Measurements from ENCODE around the gene KIAA0753.
"Not testable (repeated sequence)": the region's sequence is repeated elsewhere in the genome, so short reads cannot be mapped to it uniquely, and the experiment has no call there.

KIAA0753 gene

DNA sequence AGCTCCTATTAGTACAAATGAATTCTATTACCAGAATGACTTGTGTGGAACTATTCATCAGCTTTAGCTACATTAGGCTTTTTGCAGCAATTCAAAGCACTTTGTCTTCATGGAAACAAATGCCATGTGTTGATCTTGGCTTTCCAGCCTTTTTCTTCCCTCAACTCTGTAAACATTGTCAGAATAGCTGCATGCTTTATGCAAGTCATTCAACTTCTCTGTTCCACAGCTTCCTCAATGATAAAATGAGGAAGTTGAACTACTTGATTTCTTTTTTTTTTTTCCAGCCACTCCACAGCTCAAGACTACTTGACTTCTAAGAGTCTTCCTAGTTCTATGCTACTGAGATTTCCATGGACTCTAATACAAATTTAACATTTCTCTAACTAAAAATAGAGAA lies 41.1 kb downstream of the KIAA0753 start:
- no peak for DNase-seq
- Histone ChIP-seq H3K4me3 (ENCODE audit: low read depth, low read length) (no peak overlapping the region), H3K27me3 (no peaks in the 10 kb centered on the region), H3K36me3 (peaks cover 3% of the 10 kb centered on the region; the same call in 1 of the 2 replicates), H3K9me3 (no peaks in the 10 kb centered on the region), H3K4me1 (no peaks in the 10 kb centered on the region)
- TF ChIP-seq, protein P1, sequence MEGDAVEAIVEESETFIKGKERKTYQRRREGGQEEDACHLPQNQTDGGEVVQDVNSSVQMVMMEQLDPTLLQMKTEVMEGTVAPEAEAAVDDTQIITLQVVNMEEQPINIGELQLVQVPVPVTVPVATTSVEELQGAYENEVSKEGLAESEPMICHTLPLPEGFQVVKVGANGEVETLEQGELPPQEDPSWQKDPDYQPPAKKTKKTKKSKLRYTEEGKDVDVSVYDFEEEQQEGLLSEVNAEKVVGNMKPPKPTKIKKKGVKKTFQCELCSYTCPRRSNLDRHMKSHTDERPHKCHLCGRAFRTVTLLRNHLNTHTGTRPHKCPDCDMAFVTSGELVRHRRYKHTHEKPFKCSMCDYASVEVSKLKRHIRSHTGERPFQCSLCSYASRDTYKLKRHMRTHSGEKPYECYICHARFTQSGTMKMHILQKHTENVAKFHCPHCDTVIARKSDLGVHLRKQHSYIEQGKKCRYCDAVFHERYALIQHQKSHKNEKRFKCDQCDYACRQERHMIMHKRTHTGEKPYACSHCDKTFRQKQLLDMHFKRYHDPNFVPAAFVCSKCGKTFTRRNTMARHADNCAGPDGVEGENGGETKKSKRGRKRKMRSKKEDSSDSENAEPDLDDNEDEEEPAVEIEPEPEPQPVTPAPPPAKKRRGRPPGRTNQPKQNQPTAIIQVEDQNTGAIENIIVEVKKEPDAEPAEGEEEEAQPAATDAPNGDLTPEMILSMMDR (IDR thresholded peaks at IDR 0.05; ENCODE audit: low read depth, low read length) = no peak

DNA sequence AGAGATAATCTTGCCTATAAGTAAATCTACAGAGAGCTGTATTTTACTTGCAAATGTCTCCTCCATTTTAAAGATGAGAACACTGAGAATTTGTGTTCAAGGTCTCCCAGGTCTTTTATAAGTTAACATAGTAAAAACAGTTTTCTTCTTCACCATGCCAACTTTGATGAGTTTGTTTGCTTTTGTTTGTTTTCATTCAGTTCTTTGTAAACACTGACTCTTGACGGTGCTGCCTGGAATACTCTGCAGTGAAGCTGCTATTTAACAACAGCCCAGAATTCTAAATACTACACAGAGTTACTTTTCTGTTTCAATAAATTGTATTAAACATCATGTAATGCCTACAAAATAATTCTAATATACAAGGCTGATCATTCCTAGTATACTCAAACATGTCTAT lies 42.8 kb downstream of the KIAA0753 start:
- Histone ChIP-seq H3K4me1 (no peaks in the 10 kb centered on the region), H3K9me3 (no peaks in the 10 kb centered on the region), H3K4me3 (ENCODE audit: low read depth, low read length) (no peak overlapping the region), H3K27me3 (no peaks in the 10 kb centered on the region), H3K36me3 (peaks cover 3% of the 10 kb centered on the region; the same call in 1 of the 2 replicates)
- DNase-seq = no peak
- TF ChIP-seq, protein P1 (IDR thresholded peaks at IDR 0.05; ENCODE audit: low read depth, low read length) = no peak

DNA sequence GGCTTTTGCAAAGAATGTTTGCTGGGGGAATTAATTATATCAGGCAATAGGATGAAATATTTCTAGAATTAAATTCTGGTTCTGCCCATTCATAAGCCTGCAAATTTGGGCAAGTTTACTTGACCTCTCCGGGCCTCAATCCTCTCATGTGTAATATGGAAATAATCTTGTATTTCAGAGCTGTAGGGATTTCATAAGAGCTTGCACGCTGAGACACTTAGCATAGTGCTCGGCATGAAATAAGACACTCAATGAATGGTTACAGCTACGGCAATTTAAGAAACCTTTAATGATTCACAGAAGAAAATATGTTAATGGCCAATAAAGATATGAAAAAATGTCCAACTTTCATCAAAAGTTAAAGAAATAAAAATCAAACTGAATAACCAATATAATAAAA lies 43.6 kb downstream of the KIAA0753 start:
- no peaks in the 10 kb centered on the region for H3K9me3 ChIP-seq
- DNase-seq = no peak
- no peaks in the 10 kb centered on the region for H3K27me3 ChIP-seq
- no peak overlapping the region for H3K4me3 ChIP-seq (ENCODE audit: low read depth, low read length)
- H3K4me1 ChIP-seq = no peaks in the 10 kb centered on the region
- H3K36me3 ChIP-seq = peaks cover 3% of the 10 kb centered on the region; the same call in 1 of the 2 replicates
- TF ChIP-seq, protein P1 (IDR thresholded peaks at IDR 0.05; ENCODE audit: low read depth, low read length) = no peak

DNA sequence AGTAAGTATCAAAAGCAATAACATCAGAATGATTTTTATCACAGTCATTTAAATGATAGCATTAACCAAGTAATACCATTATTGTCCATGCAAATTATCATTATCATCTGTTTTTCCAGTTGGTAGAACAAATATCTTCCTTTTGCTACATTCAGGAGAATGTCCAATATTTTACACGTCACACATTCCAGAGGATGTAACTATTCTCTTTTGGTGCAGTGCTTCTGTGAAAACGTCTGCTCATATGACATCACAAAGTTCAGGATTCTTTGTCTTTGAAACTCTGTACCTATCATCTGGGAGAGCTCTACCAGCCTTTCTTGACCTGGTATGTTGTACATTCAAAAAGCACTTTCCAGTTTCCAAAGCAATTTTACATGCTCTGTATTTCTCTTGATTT lies 44.0 kb downstream of the KIAA0753 start:
- Histone ChIP-seq H3K4me1 (no peaks in the 10 kb centered on the region), H3K9me3 (no peaks in the 10 kb centered on the region), H3K36me3 (peaks cover 3% of the 10 kb centered on the region; the same call in 1 of the 2 replicates), H3K4me3 (ENCODE audit: low read depth, low read length) (no peak overlapping the region), H3K27me3 (no peaks in the 10 kb centered on the region)
- no peak for DNase-seq
- TF ChIP-seq, protein P1 (IDR thresholded peaks at IDR 0.05; ENCODE audit: low read depth, low read length) = no peak

DNA sequence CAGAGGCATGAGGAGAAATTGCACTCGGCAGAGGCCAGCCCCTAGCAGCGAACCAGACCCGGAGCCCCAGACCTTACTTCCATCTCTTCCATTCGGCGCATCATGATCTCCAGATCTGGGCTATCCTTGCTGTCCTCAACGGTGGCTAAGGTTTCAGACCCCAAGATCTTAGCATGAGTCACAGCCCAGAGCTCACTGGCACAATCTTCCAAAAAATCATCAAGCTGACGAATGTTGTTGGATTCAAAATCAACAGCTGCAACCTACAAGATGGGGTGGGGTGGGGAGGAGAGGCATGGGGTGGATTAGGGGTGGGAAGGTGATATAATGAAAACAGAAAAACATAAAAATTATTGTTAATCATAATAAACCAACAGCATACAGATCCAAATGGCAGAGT lies 44.4 kb downstream of the KIAA0753 start:
- Histone ChIP-seq H3K4me1 (no peaks in the 10 kb centered on the region), H3K27me3 (no peaks in the 10 kb centered on the region), H3K36me3 (peaks cover 3% of the 10 kb centered on the region; the same call in 1 of the 2 replicates), H3K9me3 (no peaks in the 10 kb centered on the region), H3K4me3 (ENCODE audit: low read depth, low read length) (no peak overlapping the region)
- no peak for DNase-seq
- TF ChIP-seq, protein P1 (IDR thresholded peaks at IDR 0.05; ENCODE audit: low read depth, low read length) = no peak

DNA sequence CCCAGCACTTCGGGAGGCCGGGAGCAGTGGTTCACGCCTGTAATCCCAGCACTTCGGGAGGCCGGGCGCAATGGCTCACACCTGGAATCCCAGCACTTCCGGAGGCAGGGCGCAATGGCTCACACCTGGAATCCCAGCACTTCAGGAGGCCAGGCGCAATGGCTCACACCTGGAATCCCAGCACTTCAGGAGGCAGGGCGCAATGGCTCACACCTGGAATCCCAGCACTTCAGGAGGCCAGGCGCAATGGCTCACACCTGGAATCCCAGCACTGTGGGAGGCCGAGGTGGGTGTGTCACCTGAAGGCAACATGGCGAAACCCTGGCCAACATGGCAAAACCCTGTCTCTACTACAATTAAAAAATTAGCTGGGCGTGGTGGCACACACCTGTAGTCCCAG lies 47.1 kb downstream of the KIAA0753 start:
- H3K4me1 ChIP-seq; H3K9me3 ChIP-seq; H3K4me3 ChIP-seq (ENCODE audit: low read depth, low read length); DNase-seq; H3K27me3 ChIP-seq: not testable (repeated sequence)
- H3K36me3 ChIP-seq = peaks cover 13% of the 10 kb centered on the region

DNA sequence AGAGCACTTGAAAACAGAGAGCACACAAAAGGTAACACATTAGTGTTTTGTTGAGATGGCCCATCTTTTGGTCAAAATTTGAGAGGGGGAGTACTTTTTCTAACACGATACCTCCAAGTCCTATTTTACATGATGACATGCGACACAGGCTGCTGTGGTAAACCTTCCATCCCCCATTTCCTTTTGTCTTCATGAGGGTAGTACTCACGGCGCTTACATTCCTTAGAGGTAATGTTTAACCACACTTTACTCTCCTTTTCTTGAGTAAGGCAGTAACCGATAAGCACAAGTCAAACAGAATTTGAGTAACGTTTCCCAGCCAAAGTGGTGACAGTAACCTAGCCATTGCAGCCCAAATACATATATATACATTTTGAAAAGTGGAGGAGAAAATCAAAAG lies 48.3 kb downstream of the KIAA0753 start:
- Histone ChIP-seq H3K36me3 (peaks cover 13% of the 10 kb centered on the region), H3K9me3 (no peaks in the 10 kb centered on the region), H3K27me3 (no peaks in the 10 kb centered on the region), H3K4me3 (ENCODE audit: low read depth, low read length) (no peak overlapping the region), H3K4me1 (no peaks in the 10 kb centered on the region)
- TF ChIP-seq, protein P1 (IDR thresholded peaks at IDR 0.05; ENCODE audit: low read depth, low read length) = no peak
- no peak for DNase-seq

All from BE2C (cell line).